Measurements from ENCODE around the gene FXYD1.

- TF ChIP-seq CTCF (IDR thresholded peaks at IDR 0.05) (no peak), POLR2A (IDR thresholded peaks at IDR 0.05; ENCODE audit: low read depth) (no peak), POLR2AphosphoS5 (IDR thresholded peaks at IDR 0.05) (no peak)
Observed at GRCh38 chr19:35136977-35137702, 1.5 kb upstream of the FXYD1 start.

Data from esophagus muscularis mucosa (tissue), 3 donors.